ENCODE data around the gene SYT5. TPM values are rescaled to one million over a fixed set of nuclear protein-coding genes. Genes with fewer than 3 reads are reported as not detected.

Gene SYT5
- total and polyA plus RNA-seq, 9 of the 15 experiments (the other 6 are each of a cell fraction or from before 2014, with no cell fraction given), result 1.3 to 20.9 (median 8.8) TPM

DNA sequence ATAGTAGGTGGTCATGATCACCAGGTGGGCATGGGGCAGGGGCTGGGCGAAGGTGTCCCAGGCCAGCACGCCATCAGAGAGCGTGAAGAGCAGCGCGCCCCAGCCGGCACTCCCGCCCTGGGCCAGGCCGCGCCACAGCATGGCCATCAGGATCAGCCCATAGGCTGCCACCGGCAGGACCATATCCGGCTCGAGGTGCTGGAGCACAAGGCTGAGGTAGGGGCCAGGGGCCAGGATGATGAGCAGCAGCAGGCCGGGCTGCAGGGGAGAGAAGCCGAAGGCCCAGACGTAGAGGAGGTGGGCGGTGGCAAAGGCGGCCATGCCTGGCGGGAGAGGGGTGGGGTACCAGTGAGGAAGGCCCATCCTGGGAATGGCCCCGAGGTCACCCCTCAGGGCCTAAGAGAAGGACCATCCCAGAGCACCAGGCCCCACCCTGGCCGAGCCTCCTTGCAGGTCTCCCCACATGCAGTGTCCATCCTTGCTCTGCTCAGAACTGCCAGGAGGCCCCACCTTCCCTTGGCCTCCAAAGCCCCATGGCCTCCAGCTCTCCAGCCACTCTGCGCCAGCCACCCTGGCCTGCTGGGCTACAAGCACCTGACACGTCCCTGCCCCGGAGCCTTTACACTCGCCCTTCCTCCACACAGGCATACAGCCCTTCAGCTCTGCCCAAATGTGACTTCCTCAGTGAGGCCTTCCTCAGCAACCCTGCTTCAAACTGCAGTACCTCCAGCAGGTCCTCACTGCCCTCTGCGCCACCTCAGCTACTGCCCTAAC, 47.3 kb upstream of the SYT5 start:
- Histone ChIP-seq H3K9ac (ENCODE audit: insufficient read depth in 1 of 2, low read depth in 2 of 2, low read length in 2 of 2) (peak overlapping the region in 1 of 2 experiments; percentile 33; a peak in 1 of 4 replicates), H2AFZ (ENCODE audit: low read depth, low read length) (no peak overlapping the region), H3K4me3 (no peak overlapping the region), H3K4me1 (replicated peaks in 1 of 2; ENCODE audit: control insufficient read depth in 2 of 2, insufficient read depth in 2 of 2, low read length in 2 of 2) (peaks cover 0 to 52% of the 10 kb centered on the region in 2 experiments; a peak in 2 of 5 replicates), H3K36me3 (ENCODE audit: control insufficient read depth, insufficient read depth, low read length) (peaks cover 70% of the 10 kb centered on the region; the same call in 1 of the 3 replicates), H3K4me2 (ENCODE audit: insufficient read depth, low read length) (no peak overlapping the region), H3K79me2 (ENCODE audit: control insufficient read depth, insufficient read depth, low read length) (no peaks in the 10 kb centered on the region), H3K27me3 (ENCODE audit: control insufficient read depth in 2 of 2, insufficient read depth in 2 of 2, low read length in 2 of 2) (no peaks in the 10 kb centered on the region), H3K9me3 (replicated peaks; ENCODE audit: control insufficient read depth, insufficient read depth, low read depth, low read length) (no peaks in the 10 kb centered on the region), H3K27ac (ENCODE audit: extremely low read depth, low read depth, low read length) (no peak overlapping the region), H4K20me1 (replicated peaks; ENCODE audit: control insufficient read depth, insufficient read depth, low read length) (no peaks in the 10 kb centered on the region), H3K9me1 (ENCODE audit: control insufficient read depth, insufficient read depth, low read length) (peaks cover 3% of the 10 kb centered on the region)
- TF ChIP-seq NR3C1 (CRISPR knock-in tag; IDR thresholded peaks at IDR 0.05), result 0 out of 2 replicates have a peak, but pooled peaks have one; percentile 40
- TF ChIP-seq POLR2G (IDR thresholded peaks at IDR 0.05; ENCODE audit: low read depth, low read length), result peak; percentile 75
- peak; percentile 16; the same call in 1 of the 2 replicates for TF ChIP-seq RBFOX2 (IDR thresholded peaks at IDR 0.05; ENCODE audit: low read depth, low read length)
- TF ChIP-seq, protein P1, sequence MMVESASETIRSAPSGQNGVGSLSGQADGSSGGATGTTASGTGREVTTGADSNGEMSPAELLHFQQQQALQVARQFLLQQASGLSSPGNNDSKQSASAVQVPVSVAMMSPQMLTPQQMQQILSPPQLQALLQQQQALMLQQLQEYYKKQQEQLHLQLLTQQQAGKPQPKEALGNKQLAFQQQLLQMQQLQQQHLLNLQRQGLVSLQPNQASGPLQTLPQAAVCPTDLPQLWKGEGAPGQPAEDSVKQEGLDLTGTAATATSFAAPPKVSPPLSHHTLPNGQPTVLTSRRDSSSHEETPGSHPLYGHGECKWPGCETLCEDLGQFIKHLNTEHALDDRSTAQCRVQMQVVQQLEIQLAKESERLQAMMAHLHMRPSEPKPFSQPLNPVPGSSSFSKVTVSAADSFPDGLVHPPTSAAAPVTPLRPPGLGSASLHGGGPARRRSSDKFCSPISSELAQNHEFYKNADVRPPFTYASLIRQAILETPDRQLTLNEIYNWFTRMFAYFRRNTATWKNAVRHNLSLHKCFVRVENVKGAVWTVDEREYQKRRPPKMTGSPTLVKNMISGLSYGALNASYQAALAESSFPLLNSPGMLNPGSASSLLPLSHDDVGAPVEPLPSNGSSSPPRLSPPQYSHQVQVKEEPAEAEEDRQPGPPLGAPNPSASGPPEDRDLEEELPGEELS (CRISPR knock-in tag; IDR thresholded peaks at IDR 0.05; ENCODE audit: borderline replicate concordance), result no peak
- TF ChIP-seq, protein P2, sequence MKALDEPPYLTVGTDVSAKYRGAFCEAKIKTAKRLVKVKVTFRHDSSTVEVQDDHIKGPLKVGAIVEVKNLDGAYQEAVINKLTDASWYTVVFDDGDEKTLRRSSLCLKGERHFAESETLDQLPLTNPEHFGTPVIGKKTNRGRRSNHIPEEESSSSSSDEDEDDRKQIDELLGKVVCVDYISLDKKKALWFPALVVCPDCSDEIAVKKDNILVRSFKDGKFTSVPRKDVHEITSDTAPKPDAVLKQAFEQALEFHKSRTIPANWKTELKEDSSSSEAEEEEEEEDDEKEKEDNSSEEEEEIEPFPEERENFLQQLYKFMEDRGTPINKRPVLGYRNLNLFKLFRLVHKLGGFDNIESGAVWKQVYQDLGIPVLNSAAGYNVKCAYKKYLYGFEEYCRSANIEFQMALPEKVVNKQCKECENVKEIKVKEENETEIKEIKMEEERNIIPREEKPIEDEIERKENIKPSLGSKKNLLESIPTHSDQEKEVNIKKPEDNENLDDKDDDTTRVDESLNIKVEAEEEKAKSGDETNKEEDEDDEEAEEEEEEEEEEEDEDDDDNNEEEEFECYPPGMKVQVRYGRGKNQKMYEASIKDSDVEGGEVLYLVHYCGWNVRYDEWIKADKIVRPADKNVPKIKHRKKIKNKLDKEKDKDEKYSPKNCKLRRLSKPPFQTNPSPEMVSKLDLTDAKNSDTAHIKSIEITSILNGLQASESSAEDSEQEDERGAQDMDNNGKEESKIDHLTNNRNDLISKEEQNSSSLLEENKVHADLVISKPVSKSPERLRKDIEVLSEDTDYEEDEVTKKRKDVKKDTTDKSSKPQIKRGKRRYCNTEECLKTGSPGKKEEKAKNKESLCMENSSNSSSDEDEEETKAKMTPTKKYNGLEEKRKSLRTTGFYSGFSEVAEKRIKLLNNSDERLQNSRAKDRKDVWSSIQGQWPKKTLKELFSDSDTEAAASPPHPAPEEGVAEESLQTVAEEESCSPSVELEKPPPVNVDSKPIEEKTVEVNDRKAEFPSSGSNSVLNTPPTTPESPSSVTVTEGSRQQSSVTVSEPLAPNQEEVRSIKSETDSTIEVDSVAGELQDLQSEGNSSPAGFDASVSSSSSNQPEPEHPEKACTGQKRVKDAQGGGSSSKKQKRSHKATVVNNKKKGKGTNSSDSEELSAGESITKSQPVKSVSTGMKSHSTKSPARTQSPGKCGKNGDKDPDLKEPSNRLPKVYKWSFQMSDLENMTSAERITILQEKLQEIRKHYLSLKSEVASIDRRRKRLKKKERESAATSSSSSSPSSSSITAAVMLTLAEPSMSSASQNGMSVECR (CRISPR knock-in tag; IDR thresholded peaks at IDR 0.05), result 0 out of 2 replicates have a peak, but pooled peaks have one; percentile 22
- TF ChIP-seq, protein P3, sequence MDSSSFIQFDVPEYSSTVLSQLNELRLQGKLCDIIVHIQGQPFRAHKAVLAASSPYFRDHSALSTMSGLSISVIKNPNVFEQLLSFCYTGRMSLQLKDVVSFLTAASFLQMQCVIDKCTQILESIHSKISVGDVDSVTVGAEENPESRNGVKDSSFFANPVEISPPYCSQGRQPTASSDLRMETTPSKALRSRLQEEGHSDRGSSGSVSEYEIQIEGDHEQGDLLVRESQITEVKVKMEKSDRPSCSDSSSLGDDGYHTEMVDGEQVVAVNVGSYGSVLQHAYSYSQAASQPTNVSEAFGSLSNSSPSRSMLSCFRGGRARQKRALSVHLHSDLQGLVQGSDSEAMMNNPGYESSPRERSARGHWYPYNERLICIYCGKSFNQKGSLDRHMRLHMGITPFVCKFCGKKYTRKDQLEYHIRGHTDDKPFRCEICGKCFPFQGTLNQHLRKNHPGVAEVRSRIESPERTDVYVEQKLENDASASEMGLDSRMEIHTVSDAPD (CRISPR knock-in tag; IDR thresholded peaks at IDR 0.05), result no peak
- TF ChIP-seq SUPT5H (IDR thresholded peaks at IDR 0.05), result 0 out of 2 replicates have a peak, but pooled peaks have one; percentile 33
- TF ChIP-seq NR4A1 (CRISPR knock-in tag; IDR thresholded peaks at IDR 0.05), result no peak
- no peak for TF ChIP-seq NR4A1 (tag; IDR thresholded peaks at IDR 0.05)
- peak; percentile 16 for TF ChIP-seq RBM22 (IDR thresholded peaks at IDR 0.05; ENCODE audit: low read depth, low read length, poor library complexity, severe bottlenecking)
- TF ChIP-seq ZKSCAN1 (IDR thresholded peaks at IDR 0.05; ENCODE audit: low read depth, low read length), result peak; percentile 64; the same call in 1 of the 2 replicates
- ChIA-PET POLR2A (interaction anchor here (0.6 to 2.2 kb wide), 6 partner anchors 11 to 361 kb away, joined by 3 to 13 read pairs (median 5); partner anchors contain the start of gene PPP6R1), CTCF (ENCODE audit: low intra/inter-chr PET ratio) (no interaction called here)
- DNase-seq (ENCODE audit: extremely low read depth in 1 of 4, low spot score in 3 of 4) (peak in 1 of 4 experiments; percentile 10), FAIRE-seq (no peak), ATAC-seq (peak; percentile 5; the same call in 2 of the 3 replicates)
- intact Hi-C loops (cut with micrococcal nuclease) (no loop called here), in situ Hi-C loops (cut with MboI) (no loop called here)
- BruUV-seq (replicated peaks), result no TSS peak
- 92% methylated on average over 18 of the region's 25 CpGs for WGBS (ENCODE audit: insufficient coverage, low coverage, missing lambda C conversion rate)
